ENCODE data around the gene PER2. TPM values are rescaled to one million over a fixed set of nuclear protein-coding genes. Genes with fewer than 3 reads are reported as not detected.

Gene PER2
- total and polyA plus RNA-seq, 12 donors: 1.3 to 11.4 (median 4.8) TPM

DNA sequence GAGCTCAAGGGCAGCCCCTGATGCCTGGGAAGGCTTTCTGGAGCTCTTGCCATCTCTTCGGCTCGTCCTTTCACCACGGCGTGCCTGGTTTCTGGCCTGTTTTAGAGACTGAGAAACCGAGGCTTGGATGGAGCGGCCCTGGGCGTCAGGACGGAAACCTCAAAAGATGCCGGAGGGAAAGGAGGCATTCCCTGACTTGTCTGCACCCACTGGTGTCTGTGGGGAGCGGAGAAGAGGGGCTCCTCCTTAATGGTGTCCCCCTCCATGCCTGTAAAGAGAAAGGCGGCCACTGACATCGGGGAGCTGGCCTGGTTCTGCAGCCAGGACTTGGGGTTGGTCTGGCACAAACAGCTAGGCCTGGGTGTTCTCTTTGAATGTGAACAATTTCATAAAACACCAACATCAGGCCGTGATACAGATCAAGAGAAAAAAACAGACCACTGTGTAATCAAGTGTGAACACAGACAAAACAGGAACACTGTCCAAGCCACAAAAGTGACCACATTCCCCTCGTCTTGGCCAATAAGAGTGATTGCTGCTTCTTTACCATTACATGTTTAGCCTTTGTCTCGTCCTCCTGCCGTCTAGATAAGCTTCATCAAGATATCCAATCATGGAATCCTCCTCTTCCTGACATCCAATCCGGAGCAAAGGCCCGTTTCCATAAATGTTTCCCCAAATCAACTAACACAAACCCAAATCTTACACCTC is 84.3 kb downstream of the PER2 start:
- peak overlapping the region in 4 of 5 donors; percentile 50 to 99 (median 70) for H3K27ac ChIP-seq
- H3K36me3 ChIP-seq (replicated peaks in 1 of 2): no peaks in the 10 kb centered on the region
- intact Hi-C loops (cut with DNase I): no loop called here
- H3K4me3 ChIP-seq: peak overlapping the region in 1 of 4 donors; percentile 100
- no peak for TF ChIP-seq POLR2A (IDR thresholded peaks at IDR 0.05)
- TF ChIP-seq, protein P1, sequence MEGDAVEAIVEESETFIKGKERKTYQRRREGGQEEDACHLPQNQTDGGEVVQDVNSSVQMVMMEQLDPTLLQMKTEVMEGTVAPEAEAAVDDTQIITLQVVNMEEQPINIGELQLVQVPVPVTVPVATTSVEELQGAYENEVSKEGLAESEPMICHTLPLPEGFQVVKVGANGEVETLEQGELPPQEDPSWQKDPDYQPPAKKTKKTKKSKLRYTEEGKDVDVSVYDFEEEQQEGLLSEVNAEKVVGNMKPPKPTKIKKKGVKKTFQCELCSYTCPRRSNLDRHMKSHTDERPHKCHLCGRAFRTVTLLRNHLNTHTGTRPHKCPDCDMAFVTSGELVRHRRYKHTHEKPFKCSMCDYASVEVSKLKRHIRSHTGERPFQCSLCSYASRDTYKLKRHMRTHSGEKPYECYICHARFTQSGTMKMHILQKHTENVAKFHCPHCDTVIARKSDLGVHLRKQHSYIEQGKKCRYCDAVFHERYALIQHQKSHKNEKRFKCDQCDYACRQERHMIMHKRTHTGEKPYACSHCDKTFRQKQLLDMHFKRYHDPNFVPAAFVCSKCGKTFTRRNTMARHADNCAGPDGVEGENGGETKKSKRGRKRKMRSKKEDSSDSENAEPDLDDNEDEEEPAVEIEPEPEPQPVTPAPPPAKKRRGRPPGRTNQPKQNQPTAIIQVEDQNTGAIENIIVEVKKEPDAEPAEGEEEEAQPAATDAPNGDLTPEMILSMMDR (IDR thresholded peaks at IDR 0.05): no peak
- peaks cover 21 to 32% of the 10 kb centered on the region in 2 donors for H3K4me1 ChIP-seq (replicated peaks in 1 of 2)
- no peaks in the 10 kb centered on the region for H3K27me3 ChIP-seq
- H3K9me3 ChIP-seq (replicated peaks in 1 of 3): no peaks in the 10 kb centered on the region
- WGBS, 4 donors: 56 to 63% (median 61%) methylated on average over 17 to 18 of the region's 18 CpGs
- DNase-seq: no peak

DNA sequence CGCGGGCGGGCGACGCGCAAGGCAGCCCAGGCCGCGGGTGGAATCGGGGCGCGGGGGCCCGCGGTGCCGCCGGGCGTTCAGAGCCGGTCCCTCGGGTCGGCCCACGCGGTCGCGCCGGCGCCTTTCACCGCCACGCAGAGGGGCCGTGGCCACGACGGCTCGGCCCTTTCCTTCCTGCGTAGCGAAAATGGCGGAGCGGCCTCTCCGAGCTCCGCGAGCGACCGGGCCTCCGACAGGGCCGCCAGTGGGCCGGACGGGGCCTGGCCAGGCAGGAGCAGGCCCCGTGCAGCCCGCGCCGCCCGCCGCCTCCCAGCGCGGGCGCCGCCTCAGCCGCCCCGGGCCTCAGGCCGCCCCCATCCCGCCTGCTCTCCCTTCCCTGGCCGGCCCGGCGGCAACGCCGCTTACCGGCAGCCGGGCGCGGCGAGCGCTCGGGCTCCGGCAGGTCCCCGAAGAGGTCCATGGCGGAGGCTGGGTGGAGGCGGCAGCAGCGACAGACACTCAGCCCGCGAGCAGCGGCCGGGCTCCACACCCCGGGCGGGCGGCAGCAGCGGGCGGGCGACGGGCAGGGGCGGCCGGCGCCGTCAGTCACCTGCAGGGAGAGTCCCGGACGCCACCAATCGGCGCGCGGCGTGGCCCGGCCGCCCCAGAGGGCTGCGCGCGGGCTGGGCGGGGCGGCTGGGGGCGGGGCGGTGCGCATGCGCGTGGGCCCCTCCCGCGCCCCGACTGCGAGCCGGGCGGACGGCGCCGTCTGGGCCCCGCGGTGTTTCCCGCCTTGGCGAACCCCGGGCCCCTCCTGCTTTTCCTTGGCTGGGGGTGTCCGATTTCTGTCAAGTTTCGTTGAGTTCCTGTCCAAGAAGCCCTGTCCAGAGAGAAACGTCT is 85.1 kb downstream of the PER2 start, which contains the start of gene ILKAP:
TSS of gene ILKAP (minus strand) at position 602 of the 879 bp plus-strand sequence. CDS start at position 460, 142 bp downstream.
- Histone ChIP-seq H3K27ac (peak within 1 kb of the TSS in 4 of 5 donors; percentile 78 to 99 (median 88)), H3K4me1 (replicated peaks in 1 of 2) (peaks cover 21 to 32% of the 10 kb centered on the region in 2 donors), H3K4me3 (peak within 1 kb of the TSS in 3 of 4 donors; percentile 61 to 100 (median 66)), H3K27me3 (no peaks in the 10 kb centered on the region), H3K36me3 (replicated peaks in 1 of 2) (no peaks in the 10 kb centered on the region), H3K9me3 (replicated peaks in 1 of 3) (no peaks in the 10 kb centered on the region)
- TF ChIP-seq, protein P1 (IDR thresholded peaks at IDR 0.05): peak in 1 of 6 experiments; percentile 1
- TF ChIP-seq POLR2A (IDR thresholded peaks at IDR 0.05): peak; percentile 83 to 92
- WGBS, 4 donors: 0 to 1% (median 0%) methylated on average over 61 to 122 of the region's 126 CpGs; no CpG with 5 or more reads in 1 of the 4 donors
- DNase-seq: peak; percentile 89 to 92 (median 91)
- intact Hi-C loops (cut with DNase I): no loop called here

DNA sequence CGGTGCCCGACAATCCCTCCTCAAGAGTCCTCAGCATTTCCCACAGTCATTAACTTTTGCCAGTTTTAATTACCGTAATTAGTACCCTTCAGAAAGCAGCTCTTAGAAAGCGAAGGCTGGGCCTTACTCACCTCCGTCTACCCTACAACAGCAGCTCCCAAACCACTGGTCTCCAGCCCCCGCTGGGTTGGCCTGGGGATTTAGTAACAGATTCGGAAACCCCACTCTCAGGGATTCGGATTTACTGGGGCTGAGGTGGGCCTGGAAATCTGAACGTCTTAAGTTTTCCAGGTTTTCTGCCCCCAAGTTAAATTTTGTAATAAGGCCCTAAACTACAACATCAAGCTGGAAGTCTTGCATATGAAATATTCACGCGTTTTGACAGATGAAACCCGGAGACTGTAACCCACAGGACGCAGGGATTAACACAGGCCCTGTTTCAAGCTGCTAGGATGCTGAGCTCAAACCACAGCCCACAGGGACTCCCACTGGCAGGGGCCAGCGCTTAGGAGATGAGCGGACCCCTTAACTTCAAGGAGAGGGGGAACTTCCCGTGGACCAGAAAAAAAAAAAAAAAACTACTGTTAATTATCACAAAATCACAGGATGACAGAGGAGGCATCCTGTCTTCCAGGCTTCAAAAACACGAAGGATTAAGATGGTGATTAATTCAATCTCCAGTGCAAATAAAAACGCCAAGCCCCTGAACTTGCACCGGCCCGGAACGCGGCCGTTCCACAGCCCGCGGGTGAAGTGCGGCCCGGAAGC is 85.9 kb downstream of the PER2 start:
- Histone ChIP-seq H3K9me3 (replicated peaks in 1 of 3) (no peaks in the 10 kb centered on the region), H3K27ac (peak overlapping the region in 4 of 5 donors; percentile 78 to 99 (median 88)), H3K4me3 (peak overlapping the region in 3 of 4 donors; percentile 17 to 100 (median 66)), H3K36me3 (replicated peaks in 1 of 2) (no peaks in the 10 kb centered on the region), H3K4me1 (replicated peaks in 1 of 2) (peaks cover 21 to 32% of the 10 kb centered on the region in 2 donors), H3K27me3 (no peaks in the 10 kb centered on the region)
- TF ChIP-seq POLR2A (IDR thresholded peaks at IDR 0.05): no peak
- TF ChIP-seq, protein P1 (IDR thresholded peaks at IDR 0.05): no peak
- 8 to 12% (median 9%) methylated on average over 25 to 27 of the region's 27 CpGs for WGBS, 4 donors
- intact Hi-C loops (cut with DNase I): no loop called here
- DNase-seq: peak in 1 of 7 donors; percentile 12

Other genes starting within 250 kb of the PER2 start
- gene SCLY, start 227.6 kb downstream of the PER2 start, total RNA-seq: 10 to 100 TPM in 3 of 9 donors, 1 to 10 TPM in 6; 2.4 to 11.0 (median 7.8) TPM
- gene SCLY, start 227.6 kb downstream of the PER2 start, polyA plus RNA-seq: 1 to 10 TPM; 5.8 to 9.8 (median 8.6) TPM
- 1 to 10 TPM in 3 of 9 donors, under 1 TPM in 2, not detected in 4; 0.69 to 5.9 (median 1.4) TPM for gene ESPNL, start 188.3 kb downstream of the PER2 start, total RNA-seq
- 1 to 10 TPM in 1 of 3 donors, under 1 TPM in 1, not detected in 1; 0.03 to 1.2 TPM for gene ESPNL, start 188.3 kb downstream of the PER2 start, polyA plus RNA-seq
- gene KLHL30, start 149.9 kb downstream of the PER2 start, total RNA-seq: 1 to 10 TPM in 1 of 9 donors, under 1 TPM in 5, not detected in 3; 0.10 to 4.3 (median 0.15) TPM
- under 1 TPM in 2 of 3 donors, not detected in 1; 0.13 to 0.24 TPM for gene KLHL30, start 149.9 kb downstream of the PER2 start, polyA plus RNA-seq
- gene ERFE, start 129.6 kb downstream of the PER2 start, total RNA-seq: under 1 TPM in 2 of 9 donors, not detected in 7; 0.11 to 0.36 TPM
- gene ERFE, start 129.6 kb downstream of the PER2 start, polyA plus RNA-seq: under 1 TPM in 1 of 3 donors, not detected in 2; 0.10 TPM
- 10 to 100 TPM; 12.3 to 37.3 (median 24.5) TPM for gene ILKAP, start 84.9 kb downstream of the PER2 start, total RNA-seq
- gene ILKAP, start 84.9 kb downstream of the PER2 start, polyA plus RNA-seq: 100 to 1,000 TPM in 2 of 3 donors, 10 to 100 TPM in 1; 17.8 to 131 (median 110) TPM
- gene HES6, start 48.6 kb downstream of the PER2 start, total RNA-seq: 10 to 100 TPM in 6 of 9 donors, 1 to 10 TPM in 3; 6.5 to 21.6 (median 12.7) TPM
- 1 to 10 TPM; 4.3 to 9.2 (median 7.4) TPM for gene HES6, start 48.6 kb downstream of the PER2 start, polyA plus RNA-seq
- gene TRAF3IP1, start 31.9 kb upstream of the PER2 start, total RNA-seq: 10 to 100 TPM in 5 of 9 donors, 1 to 10 TPM in 4; 5.5 to 17.5 (median 11.9) TPM
- 10 to 100 TPM; 10.1 to 18.5 (median 16.4) TPM for gene TRAF3IP1, start 31.9 kb upstream of the PER2 start, polyA plus RNA-seq
- gene ASB1, start 138.3 kb upstream of the PER2 start, total RNA-seq: 10 to 100 TPM; 12.2 to 25.1 (median 19.1) TPM
- gene ASB1, start 138.3 kb upstream of the PER2 start, polyA plus RNA-seq: 10 to 100 TPM; 12.3 to 28.8 (median 24.8) TPM